ENCODE measurements around the gene EVPL. TPM values are rescaled to one million over a fixed set of nuclear protein-coding genes. Genes with fewer than 3 reads are reported as not detected.
A peak's percentile ranks its signal among the peaks of the same experiment; 100 is the strongest.

The EVPL gene
- total and polyA plus RNA-seq, 2 experiments from 2014 or later: 0.47 to 1.3 TPM

DNA sequence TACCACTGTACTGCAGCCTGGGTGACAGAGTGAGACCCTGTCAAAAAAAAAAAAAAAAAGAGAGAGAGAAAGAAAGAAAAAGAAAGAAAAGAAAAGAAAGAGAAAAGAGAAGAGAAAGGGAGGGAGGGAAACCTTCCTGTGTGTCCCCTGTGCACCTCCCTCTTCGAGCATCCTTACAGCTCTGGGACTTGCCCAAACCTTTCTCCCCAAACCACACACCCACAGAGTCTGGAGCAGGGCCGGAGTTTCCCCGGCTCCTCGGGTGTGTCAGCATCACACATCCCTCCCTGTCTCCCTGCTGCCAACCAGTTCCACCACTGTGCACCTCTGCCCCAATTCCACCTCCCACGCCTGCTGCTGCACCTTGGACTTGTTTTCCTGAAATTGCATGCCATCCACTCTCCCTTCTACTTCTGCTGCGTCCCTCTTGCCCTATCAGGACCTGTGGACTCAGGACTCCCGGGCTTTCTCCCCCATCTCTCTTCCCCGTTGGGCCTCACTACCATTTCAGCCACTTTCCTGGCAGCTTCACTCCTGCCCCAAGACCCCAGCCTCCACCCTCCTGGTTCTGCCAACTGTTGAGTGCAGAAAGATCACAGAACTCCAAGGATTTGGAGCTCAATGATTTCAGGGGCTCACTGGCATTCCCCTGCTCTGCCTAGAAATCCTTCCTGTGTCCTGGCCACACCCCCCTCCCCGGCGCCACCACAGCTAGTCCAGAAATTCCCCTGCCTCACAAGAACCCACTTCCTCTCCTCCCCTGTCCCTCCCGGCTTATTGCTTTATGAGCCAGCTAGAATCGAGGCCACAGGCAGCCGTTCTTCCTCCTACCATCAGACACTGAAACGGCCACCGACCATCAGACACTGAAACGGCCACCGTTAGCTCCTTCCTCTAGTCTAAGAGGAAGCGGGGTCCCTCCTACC lies 30.2 kb downstream of the EVPL start:
- H3K4me3 ChIP-seq: no peak overlapping the region
- no peak overlapping the region for H3K4me2 ChIP-seq
- H3F3A ChIP-seq (replicated peaks; ENCODE audit: low read depth): 0 out of 2 replicates have a peak, but pooled peaks cover 5% of the 10 kb centered on the region
- peaks cover 18% of the 10 kb centered on the region for H3K36me3 Mint-ChIP-seq (ENCODE audit: low read depth)
- TF ChIP-seq POLR2AphosphoS5 (IDR thresholded peaks at IDR 0.05; ENCODE audit: low read depth) (no peak), CREB1 (CRISPR knock-in tag; IDR thresholded peaks at IDR 0.05; ENCODE audit: low read depth) (no peak), EZH2 (IDR thresholded peaks at IDR 0.05; ENCODE audit: low read depth, unreplicated experiment) (no peak)
- TF ChIP-seq, protein P1, sequence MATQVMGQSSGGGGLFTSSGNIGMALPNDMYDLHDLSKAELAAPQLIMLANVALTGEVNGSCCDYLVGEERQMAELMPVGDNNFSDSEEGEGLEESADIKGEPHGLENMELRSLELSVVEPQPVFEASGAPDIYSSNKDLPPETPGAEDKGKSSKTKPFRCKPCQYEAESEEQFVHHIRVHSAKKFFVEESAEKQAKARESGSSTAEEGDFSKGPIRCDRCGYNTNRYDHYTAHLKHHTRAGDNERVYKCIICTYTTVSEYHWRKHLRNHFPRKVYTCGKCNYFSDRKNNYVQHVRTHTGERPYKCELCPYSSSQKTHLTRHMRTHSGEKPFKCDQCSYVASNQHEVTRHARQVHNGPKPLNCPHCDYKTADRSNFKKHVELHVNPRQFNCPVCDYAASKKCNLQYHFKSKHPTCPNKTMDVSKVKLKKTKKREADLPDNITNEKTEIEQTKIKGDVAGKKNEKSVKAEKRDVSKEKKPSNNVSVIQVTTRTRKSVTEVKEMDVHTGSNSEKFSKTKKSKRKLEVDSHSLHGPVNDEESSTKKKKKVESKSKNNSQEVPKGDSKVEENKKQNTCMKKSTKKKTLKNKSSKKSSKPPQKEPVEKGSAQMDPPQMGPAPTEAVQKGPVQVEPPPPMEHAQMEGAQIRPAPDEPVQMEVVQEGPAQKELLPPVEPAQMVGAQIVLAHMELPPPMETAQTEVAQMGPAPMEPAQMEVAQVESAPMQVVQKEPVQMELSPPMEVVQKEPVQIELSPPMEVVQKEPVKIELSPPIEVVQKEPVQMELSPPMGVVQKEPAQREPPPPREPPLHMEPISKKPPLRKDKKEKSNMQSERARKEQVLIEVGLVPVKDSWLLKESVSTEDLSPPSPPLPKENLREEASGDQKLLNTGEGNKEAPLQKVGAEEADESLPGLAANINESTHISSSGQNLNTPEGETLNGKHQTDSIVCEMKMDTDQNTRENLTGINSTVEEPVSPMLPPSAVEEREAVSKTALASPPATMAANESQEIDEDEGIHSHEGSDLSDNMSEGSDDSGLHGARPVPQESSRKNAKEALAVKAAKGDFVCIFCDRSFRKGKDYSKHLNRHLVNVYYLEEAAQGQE (IDR thresholded peaks at IDR 0.05; ENCODE audit: unreplicated experiment): no peak
- TF ChIP-seq, protein P2, sequence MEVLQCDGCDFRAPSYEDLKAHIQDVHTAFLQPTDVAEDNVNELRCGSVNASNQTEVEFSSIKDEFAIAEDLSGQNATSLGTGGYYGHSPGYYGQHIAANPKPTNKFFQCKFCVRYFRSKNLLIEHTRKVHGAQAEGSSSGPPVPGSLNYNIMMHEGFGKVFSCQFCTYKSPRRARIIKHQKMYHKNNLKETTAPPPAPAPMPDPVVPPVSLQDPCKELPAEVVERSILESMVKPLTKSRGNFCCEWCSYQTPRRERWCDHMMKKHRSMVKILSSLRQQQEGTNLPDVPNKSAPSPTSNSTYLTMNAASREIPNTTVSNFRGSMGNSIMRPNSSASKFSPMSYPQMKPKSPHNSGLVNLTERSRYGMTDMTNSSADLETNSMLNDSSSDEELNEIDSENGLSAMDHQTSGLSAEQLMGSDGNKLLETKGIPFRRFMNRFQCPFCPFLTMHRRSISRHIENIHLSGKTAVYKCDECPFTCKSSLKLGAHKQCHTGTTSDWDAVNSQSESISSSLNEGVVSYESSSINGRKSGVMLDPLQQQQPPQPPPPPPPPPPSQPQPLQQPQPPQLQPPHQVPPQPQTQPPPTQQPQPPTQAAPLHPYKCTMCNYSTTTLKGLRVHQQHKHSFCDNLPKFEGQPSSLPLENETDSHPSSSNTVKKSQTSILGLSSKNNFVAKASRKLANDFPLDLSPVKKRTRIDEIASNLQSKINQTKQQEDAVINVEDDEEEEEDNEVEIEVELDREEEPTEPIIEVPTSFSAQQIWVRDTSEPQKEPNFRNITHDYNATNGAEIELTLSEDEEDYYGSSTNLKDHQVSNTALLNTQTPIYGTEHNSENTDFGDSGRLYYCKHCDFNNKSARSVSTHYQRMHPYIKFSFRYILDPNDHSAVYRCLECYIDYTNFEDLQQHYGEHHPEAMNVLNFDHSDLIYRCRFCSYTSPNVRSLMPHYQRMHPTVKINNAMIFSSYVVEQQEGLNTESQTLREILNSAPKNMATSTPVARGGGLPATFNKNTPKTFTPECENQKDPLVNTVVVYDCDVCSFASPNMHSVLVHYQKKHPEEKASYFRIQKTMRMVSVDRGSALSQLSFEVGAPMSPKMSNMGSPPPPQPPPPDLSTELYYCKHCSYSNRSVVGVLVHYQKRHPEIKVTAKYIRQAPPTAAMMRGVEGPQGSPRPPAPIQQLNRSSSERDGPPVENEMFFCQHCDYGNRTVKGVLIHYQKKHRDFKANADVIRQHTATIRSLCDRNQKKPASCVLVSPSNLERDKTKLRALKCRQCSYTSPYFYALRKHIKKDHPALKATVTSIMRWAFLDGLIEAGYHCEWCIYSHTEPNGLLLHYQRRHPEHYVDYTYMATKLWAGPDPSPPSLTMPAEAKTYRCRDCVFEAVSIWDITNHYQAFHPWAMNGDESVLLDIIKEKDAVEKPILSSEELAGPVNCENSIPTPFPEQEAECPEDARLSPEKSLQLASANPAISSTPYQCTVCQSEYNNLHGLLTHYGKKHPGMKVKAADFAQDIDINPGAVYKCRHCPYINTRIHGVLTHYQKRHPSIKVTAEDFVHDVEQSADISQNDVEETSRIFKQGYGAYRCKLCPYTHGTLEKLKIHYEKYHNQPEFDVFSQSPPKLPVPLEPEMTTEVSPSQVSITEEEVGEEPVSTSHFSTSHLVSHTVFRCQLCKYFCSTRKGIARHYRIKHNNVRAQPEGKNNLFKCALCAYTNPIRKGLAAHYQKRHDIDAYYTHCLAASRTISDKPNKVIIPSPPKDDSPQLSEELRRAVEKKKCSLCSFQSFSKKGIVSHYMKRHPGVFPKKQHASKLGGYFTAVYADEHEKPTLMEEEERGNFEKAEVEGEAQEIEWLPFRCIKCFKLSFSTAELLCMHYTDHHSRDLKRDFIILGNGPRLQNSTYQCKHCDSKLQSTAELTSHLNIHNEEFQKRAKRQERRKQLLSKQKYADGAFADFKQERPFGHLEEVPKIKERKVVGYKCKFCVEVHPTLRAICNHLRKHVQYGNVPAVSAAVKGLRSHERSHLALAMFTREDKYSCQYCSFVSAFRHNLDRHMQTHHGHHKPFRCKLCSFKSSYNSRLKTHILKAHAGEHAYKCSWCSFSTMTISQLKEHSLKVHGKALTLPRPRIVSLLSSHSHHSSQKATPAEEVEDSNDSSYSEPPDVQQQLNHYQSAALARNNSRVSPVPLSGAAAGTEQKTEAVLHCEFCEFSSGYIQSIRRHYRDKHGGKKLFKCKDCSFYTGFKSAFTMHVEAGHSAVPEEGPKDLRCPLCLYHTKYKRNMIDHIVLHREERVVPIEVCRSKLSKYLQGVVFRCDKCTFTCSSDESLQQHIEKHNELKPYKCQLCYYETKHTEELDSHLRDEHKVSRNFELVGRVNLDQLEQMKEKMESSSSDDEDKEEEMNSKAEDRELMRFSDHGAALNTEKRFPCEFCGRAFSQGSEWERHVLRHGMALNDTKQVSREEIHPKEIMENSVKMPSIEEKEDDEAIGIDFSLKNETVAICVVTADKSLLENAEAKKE (CRISPR knock-in tag; IDR thresholded peaks at IDR 0.05): no peak
- no peak overlapping the region; the same call in 2 of the 3 replicates for H3K4me3 Mint-ChIP-seq
- no peaks in the 10 kb centered on the region for H3K9me2 ChIP-seq (ENCODE audit: insufficient read depth)
- no peak for ATAC-seq
- peaks cover 10% of the 10 kb centered on the region; the same call in 2 of the 3 replicates for H3K4me1 Mint-ChIP-seq
- DNase-seq (ENCODE audit: low spot score): no peak
- H3K36me3 ChIP-seq (ENCODE audit: insufficient read depth): no peaks in the 10 kb centered on the region
- peaks cover 14% of the 10 kb centered on the region for H3K27me3 Mint-ChIP-seq (ENCODE audit: insufficient read depth, low read depth, poor library complexity)
- no peaks in the 10 kb centered on the region for H3K9me3 Mint-ChIP-seq
- H3K27ac ChIP-seq (ENCODE audit: low read depth): 0 out of 2 replicates have a peak overlapping the region, but pooled peaks have one; percentile 59
- H3K27ac Mint-ChIP-seq: 0 out of 2 replicates have a peak overlapping the region, but pooled peaks have one; percentile 13
- no peaks in the 10 kb centered on the region for H3K4me1 ChIP-seq (ENCODE audit: insufficient read depth)
- H2AFZ ChIP-seq: no peak overlapping the region
- H3K27me3 ChIP-seq (ENCODE audit: insufficient read depth): no peaks in the 10 kb centered on the region
- no peaks in the 10 kb centered on the region for H4K20me1 ChIP-seq (replicated peaks; ENCODE audit: insufficient read depth)
- no peaks in the 10 kb centered on the region for H3K79me2 ChIP-seq (replicated peaks; ENCODE audit: insufficient read depth)

Measured in GM23338 (cell line).